Inflammatory macrophage treated with lipopolysaccharide for 1 hour (primary cell): ENCODE results near the gene POLE4.

ENCODE experiments used
- DNase-seq, 2 donors: peaks; one replicate each; pipeline ENCODE4 v3.0.0-alpha.2; 2020 to 2022

Gene POLE4

DNA sequence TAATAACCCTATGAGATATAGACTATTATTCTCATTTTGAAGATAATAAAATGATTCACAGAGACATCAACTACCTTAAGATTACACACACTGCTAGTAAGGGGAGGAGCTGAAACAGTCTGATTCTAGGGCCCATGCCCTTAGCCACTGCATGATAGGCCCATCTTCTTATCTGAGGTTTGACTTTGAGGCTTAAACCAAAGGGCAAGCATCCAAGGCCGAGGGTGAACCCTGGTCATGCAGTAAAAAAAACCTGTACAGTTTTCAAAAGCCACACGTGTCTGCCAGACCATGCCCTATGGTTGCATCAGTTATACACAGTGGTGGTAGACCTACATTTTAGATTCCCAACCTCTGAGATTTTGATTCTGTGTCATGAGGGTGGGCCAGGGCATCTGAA lies 44.8 kb downstream of the POLE4 start:
- no peak for DNase-seq

DNA sequence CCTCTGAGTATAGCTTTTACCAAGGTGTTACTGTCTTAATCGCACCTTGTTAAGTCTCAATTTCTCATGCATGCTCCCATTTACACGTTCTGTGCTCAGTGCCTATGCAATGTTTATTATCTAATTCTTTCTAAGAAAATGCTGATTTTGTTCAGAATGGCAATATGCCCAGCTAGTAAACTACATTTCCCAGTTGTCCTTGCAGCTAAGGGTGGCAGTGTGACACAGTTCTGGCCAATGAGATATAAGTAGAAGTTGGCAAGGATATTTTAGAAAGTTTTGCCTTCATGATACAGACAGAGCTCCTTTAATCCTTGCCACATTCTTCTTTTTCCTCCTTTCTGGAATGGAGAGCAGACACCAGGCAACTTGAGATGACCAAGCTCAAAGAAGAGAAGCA lies 45.3 kb downstream of the POLE4 start:
- no peak for DNase-seq

DNA sequence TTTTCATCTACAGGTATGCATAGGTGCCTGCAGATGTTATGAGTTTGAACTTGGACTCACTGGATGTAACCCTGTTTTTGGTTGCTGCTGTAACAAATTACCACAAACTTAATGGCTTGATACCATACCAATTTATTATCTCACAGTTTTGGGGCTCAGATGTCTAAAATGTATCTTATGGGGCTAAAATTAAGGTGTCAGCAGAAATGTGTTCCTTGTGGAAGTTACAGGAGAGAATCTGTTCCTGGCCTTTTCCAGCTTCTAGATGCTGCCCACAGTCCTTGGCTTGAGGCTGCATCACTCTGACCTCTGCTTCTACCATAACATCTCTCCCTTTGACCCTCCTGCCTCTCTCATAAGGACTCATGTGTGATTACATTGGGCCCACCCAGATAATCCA lies 47.6 kb downstream of the POLE4 start:
- no peak for DNase-seq

DNA sequence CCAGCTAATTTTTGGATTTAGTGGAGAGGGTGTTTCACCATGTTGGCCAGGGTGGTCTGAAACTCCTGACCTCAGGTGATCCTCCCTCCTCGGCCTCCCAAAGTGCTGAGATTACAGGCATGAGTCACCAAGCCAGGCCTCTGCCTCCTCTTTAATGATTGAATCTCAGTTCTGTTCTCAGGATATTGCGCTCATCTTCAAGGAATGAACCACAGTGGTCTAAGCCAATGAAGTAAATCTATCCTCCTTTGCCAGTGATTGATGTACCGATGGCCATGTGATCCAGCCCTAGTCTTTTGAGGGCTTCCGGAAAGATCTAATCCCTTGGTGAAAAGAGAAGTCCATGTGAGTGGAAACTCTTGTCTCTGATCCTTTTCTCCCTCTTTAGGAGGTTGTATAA lies 48.6 kb downstream of the POLE4 start:
- DNase-seq: no peak

DNA sequence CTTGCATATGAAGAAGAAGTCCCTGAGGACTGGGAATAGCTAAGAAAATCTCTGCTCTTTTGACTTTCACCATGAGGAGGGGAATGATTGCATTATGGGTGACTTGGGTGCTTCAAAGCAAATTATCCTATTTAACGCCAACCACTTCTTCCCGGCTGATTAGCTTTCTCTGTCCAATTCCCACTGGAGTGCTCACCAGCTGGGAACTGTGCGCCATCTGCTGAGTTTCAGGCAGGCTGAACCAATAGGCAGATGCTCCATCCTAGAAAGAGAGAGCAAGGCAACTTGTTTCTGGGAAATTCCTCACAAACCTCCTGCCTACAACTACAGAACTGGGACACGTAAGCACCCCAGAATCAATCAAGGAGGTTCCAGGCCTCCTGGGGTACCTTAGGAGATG lies 49.4 kb downstream of the POLE4 start:
- DNase-seq: no peak

DNA sequence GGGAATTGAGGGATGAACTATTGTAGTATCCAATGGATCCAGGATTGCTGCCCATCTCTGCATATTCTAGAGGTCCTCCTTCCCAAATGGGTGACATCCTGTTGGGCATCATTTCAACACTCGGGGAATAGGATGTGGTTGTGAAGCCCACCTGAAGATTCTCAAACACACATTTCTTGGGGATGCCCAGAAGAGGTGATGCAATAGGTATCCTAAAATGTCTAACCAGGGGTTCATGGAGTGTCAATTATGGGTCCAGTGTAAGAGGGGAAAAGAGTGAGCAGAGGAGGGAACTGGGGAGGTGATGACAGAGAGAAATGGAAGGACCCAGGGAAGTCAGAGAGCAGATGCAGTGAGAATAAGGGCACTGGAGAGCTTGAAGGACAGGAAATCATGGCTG lies 52.1 kb downstream of the POLE4 start:
- no peak for DNase-seq

DNA sequence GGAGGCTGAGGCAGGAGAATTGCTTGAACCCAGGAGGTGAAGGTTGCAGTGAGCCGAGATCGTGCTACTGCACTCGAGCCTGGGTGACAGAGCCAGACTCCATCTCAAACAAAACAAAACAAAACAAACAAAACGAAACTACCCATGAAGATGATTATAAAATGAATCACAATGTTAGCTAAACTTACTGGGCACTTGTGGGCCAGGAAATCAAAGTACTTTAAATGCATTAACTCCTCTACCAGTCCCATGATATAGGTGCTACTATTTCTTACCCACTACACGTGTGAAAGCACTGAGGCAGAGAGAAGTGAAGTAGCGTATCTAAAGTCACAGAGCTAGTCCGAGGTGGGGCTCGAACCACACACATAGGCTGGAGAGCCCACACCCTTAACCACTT lies 53.6 kb downstream of the POLE4 start:
- no peak for DNase-seq

DNA sequence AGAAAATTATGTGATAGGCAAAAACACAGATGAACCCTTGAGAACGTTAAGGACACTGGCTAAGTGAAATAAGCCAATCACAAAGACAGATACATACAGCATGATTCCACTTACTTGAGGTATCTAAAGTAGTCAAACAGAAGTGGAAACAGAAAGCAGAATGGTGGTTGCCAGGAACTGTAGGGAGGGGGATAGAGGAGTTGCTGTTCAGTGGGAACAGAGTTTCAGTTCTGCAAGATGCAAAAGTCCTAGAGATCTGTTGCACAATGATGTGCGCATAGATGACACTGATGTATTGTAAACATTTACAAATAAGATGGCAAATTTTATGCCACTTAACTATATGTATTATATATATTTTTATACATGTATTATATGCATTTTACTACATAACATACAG lies 59.7 kb downstream of the POLE4 start:
- peak; percentile 71 to 80 for DNase-seq
